DND-41 (cell line): ENCODE measurements around the gene ERMARD.

ENCODE experiments used
- EZH2 ChIP-seq: IDR thresholded peaks from 3 replicates; pipeline ENCODE4 v1.6.1; 2012; ENCODE audit warnings: borderline replicate concordance, low read depth, mild to moderate bottlenecking, moderate library complexity, low read length, inconsistent platforms; ENCODE audit not compliant: severe bottlenecking
- TF ChIP-seq, protein P1 (sequence below): IDR thresholded peaks from 2 replicates; pipeline ENCODE4 v1.5.1; 2012; ENCODE audit warnings: borderline replicate concordance, low read length, moderate library complexity, mild to moderate bottlenecking; ENCODE audit not compliant: poor library complexity, severe bottlenecking; ENCODE audit errors: extremely low read depth

- TF ChIP-seq, protein P1, sequence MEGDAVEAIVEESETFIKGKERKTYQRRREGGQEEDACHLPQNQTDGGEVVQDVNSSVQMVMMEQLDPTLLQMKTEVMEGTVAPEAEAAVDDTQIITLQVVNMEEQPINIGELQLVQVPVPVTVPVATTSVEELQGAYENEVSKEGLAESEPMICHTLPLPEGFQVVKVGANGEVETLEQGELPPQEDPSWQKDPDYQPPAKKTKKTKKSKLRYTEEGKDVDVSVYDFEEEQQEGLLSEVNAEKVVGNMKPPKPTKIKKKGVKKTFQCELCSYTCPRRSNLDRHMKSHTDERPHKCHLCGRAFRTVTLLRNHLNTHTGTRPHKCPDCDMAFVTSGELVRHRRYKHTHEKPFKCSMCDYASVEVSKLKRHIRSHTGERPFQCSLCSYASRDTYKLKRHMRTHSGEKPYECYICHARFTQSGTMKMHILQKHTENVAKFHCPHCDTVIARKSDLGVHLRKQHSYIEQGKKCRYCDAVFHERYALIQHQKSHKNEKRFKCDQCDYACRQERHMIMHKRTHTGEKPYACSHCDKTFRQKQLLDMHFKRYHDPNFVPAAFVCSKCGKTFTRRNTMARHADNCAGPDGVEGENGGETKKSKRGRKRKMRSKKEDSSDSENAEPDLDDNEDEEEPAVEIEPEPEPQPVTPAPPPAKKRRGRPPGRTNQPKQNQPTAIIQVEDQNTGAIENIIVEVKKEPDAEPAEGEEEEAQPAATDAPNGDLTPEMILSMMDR, result no peak
- TF ChIP-seq EZH2, result no peak
Measured at GRCh38 chr6:169810066-169810989, 58.9 kb downstream of the ERMARD start.
